ENCODE data around the gene DPCD.
A peak's percentile ranks its signal among the peaks of the same experiment; 100 is the strongest.

The DPCD gene

DNA sequence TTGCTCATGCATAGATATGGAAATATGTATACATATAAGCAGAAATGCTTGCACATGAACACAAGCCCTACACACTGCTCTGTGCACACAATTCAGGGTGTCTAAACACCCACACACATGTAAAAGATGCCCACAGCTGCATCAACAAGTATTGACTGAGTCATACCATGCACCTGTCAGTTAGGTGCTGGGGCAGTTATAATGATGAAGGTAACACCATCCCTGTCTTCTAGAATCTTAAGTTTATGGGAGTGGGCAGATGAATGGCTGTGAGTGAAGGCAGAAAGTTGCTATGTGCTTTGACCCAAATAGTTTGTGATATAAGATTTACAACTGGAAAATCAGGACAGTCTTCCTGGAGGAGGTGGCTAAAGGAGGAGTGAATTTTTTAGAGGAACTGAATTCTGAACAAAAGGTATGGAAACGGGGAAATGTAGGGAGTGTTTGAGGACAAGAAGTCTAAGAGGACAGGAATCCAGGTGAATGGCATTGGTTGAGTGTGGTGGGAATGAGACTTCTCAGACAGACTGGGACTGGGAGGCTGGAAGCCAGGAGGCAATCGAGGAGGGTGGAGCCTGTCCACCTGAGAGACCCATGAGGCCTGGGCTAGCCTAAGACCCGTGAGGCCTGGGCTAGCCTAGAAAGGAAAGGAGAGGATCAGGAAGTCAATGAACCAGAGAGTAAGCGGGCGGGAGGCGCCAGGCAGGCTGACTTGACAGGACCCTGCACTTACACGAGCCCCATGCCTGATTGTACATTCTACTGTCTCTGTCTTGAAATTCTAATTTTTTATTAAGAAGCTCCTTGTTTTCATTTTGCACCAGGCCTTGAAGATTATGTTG, 20.7 kb upstream of the DPCD start:
- DNase-seq = no peak

DNA sequence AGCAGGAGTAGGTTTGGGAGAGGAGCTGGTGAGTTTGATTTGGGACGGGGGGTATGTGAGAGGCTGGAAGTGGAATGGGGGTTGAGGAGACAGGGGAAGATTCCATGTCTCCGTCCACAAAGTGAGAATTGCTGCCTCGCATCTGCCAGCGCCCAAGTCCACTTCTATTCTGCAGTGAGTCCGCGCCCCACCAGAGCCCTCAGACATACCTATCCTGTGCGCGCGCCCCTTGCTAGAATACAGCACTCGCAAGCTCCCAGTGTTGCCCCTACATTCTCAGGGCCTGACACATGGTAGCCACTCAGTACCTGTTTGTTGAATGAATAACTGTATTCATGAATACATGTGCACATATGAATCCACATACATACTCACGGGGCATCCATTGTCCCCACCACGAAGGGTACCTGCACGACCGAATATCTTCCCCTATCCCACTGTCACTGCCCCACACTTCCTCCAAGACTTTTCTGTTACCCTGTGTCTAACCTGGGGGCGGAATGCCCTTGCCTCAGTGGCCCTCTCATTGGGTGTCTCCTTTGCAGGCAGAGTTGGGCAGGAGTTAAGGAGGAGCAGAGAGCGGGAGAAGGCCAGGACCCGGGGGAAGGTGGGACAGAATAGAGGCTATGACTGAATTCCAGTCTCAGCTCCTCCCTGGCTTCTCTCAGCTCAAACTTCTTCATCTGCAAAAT, 19.9 kb upstream of the DPCD start:
- no peak for DNase-seq

DNA sequence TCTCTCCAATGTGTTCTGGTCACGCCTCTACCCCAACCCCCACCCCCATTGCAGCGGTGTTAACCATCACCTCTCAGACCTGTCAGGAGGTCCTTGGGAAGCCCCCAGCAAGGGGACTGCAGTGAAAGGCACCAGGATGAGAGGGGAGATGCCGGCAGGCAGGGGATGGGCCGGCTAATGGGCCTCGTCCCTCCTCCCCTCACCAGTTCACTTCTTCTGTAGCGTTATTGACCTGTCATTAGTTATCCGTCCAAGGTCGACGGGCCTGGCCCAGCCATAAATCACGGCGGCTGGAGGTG, 18.8 kb upstream of the DPCD start:
- no peak for DNase-seq

DNA sequence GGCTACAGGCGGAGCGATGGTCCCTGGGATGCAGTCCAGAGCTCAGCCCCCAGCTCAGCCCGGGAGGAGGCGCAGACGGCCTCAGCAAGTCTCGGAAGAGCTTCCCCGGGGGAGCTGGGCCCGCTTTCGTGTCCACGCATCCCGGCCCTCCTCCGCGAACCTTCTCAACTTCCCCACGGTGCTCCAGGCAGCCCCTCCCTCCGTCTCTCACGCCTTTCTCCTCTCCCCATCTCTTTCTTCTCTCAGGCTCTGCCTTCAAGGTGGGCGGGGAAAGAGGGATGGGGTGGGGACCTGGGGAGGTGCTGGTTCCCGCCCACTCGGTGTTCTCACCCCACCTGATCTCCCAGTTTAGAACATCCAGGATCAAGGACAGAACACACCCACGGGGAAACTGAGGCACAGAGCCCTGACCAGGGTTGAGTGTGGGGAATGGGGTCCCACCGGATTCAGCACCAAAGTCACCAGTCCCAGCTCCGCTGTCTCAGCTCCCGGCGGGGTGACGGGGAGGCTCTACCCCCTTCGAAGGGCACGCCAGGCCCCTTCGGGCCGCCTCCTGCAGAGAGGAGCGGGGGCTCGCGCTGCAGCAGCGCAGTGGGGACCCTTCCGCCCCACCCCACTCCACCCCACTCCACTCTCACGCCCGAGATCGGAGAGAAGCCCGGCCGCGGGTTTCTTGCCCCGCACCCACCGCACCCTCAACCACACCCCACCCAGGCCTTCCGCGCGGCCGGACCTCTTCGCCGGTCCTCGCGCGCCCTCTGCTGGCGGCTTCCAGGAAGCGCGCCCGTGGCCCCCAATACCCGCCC, 18.3 kb upstream of the DPCD start:
- DNase-seq = peak in 41 of 56 donors; percentile 13 to 82 (median 50)

DNA sequence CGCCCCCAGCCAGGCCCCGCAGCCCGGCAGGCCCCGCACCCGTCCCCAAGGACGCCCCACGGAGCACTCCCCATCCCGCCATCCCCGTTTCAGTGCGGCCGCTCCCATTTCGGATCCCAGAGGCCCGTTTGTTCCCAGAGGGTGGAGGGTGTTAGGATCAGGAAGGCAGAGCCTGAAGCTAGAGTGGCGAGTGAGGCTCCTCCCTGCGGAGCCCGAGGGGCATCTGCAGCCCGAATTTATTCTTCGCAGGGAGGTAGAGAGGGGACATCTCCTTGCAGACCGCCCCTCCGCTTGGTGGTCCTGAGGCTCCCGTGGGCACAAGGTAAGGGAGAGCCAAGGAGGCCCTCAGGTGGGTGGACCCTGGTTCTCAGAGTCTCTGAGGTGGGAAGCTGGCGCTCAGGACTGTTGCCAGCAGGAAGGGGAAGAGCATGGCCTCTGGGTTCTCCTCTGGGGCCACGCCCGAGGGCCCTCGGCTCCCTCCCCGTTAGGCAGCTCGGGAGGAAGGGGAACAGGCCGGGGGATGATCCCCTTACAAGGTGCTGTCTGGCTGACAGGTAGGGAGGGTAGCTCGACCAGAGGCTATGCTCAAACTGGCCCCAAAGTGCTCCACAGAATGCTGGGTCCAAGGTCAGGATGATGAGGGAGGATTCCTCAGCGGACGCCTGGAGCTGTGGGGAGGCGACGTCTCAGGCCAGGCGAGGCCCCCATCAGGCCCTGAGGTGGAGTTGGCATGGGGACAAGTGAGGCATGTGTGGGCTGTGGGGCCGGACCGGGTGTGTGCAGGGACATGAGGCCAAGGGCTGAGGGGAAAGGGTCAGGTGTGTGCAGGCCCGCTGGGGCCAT, 17.5 kb upstream of the DPCD start:
- DNase-seq = peak in 10 of 56 donors; percentile 19 to 62 (median 43)

DNA sequence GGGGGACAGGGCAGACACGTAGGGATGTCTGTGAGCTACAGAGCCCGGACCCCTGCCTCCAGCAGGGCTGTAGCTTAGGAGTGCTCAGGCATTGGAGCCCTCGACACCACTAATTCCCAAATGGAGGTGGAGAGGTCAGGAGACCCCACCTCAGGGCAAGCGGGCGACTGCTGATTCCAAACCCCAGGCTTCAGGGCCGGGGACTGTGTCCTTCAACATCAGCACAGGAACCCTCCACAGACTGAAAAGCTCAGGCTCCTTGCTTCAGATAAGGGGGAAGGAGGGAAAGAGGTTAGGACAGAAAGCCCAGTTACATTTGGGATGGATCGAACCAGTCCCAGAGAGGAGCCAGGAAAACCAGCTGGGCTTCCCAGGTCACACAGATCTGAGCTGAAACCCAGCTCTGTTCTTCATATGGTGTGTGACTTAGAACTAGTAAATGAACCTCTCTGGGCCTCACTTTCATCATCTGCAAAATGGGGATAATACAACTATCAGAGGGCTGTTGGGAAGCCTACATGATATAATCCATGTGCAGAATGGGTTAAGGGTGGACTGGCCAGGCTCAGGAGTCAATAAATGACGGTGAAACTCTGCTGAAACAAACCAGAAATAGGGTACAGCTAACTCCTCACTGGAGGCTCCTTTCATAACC, 16.7 kb upstream of the DPCD start:
- DNase-seq = no peak

DNA sequence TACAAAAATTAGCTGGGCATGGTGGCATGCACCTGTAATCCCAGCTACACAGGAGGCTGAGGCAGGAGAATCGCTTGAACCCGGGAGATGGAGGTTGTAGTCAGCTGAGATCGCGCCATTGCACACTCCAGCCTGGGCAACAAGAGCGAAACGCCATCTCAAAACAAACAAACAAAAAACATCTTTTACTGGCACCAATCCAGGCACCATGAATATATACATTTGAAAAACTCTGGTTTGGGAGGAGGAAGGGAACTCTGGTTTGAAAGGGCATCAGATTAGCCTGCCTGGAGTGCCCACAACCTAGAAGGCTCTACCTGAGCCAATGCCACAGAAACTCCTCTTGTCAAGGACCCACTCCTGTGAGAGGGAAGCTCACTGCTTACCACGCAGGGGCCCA, 16.0 kb upstream of the DPCD start:
- DNase-seq = no peak

DNA sequence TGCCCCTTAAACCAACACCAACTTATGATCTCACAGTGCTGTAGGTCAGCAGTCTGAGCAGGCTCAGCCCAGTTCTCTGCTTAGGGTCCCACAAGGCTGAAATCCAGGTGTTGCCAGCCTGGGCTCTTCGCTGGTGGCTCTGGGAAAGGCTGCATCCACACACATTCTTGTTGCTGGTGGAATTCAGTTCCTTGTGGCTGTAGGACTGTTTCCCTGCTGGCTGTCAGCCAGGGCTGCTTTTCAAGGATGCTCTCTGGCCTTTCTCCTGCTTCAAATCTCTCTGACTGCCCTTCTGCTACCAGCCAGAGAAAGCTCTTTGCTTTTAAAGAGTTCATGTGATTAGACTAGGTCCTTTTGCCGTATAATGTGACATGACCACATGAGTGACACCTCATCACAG, 15.3 kb upstream of the DPCD start:
- DNase-seq = no peak

DNA sequence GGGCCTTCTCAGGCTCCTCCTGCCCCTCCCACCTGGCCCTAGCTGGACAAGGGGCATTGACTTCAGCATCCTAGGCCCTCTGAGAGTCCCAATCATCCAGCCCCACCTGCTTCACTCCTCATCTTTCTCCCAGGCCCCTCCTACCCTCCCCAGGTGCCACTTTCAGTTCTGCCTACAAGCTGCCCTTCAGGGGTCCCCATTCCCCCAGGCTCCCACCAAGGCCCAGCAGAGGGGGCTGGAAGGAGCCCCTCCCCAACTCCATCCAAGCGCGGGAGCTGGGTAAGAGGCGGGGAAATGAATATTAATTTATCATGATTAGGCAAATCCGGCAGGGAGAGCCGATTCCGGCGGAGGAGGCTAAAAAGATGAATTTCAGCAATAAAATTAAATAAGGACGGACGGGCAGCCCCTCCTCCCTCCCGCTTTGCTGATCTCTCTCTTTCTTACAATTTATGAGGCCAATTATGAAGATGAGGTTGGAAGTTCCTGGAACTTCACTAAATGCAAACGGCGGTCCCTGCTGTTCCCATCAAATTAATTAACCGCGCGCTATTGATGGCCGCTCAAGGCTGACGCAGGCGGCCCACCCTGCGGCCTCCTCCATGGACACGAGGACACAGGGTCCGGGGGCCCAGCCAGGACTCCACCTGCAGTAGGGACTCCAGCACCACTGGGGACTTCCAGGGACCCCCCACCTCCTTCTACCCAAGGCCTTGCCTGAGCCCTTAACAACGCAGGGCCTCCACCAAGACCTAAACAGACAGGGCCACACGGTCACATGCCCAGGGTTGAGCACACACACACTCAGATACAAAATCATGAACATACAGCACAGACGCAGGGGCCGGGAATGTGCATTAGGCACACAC, 14.0 kb upstream of the DPCD start:
- DNase-seq = no peak

DNA sequence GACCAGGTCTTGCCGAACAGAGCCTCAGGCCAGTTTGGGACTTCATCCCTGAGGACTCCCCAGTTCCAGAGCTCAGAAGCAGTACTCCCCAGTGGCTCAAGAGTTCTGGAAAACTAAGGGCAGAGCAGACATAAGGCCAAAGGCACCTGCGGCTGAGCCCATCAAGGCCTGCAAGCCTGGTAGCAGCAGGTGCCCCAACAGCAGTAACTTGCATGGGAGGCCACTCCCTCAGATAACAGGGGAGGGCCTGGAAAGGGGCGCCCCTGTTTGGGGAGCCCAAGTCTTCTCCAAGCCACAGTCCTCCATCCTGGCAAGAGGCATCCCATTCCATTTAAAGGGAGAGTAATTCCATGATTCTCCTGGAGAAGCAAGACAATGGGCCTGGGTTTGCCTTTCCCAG, 13.0 kb upstream of the DPCD start:
- DNase-seq = no peak

DNA sequence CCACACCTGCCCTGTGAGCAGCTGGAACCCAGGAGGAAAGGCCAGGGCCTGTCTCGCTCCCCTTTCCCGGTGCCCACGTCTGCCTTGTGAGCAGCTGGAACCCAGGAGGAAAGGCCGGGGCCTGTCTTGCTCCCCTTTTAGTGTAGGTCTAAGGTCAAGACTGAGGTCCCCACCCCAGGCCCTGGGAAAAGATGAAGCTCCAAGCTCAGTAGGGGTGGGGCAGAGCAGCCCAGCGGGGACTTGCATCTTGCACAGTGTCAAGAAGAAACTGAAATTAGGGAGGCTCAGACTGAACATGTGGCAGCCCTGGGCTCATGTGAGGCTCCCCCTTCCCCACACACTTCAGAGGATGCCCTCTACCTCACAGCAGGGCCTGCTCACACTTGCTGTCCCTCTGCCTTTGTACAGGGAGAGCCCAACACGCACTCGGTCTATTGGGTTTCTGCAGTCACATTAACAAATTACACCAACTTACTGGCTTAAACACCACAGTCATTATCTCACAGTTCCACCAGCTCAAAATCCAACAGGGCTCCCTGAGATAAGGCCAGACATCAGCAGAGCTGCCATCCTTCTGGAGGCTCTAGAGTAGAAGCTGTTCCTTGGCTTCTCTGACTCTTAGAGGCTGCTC, 12.4 kb upstream of the DPCD start:
- DNase-seq = no peak

DNA sequence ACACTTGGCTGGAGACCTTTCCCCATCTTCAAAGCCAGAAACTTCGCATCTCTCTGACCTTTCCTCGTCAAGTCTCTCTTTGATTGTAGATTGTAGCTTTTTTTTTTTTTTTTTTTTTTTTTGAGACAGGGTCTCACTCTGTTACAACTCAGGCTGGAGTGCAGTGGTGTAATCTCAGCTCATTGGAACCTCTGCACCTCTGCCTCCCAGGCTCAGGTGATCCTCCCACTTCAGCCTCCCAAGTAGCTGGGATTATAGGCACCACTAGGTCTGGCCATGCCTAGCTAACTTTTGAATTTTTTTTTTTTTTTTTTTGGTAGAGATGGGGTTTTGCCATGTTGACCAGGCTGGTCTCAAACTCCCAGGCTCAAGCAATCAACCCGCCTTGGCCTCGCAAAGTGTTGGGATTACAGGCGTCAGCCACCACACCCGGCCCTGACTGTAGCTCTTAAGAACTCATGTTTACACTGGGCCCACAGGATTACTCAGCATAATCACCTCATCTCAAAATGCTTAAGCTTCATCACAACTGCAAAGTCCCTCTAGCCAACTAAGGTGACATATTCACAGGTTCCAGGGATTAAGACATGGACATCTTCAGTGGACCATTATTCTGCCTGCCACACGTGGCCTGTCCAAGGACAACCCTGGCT, 11.8 kb upstream of the DPCD start:
- no peak for DNase-seq

DNA sequence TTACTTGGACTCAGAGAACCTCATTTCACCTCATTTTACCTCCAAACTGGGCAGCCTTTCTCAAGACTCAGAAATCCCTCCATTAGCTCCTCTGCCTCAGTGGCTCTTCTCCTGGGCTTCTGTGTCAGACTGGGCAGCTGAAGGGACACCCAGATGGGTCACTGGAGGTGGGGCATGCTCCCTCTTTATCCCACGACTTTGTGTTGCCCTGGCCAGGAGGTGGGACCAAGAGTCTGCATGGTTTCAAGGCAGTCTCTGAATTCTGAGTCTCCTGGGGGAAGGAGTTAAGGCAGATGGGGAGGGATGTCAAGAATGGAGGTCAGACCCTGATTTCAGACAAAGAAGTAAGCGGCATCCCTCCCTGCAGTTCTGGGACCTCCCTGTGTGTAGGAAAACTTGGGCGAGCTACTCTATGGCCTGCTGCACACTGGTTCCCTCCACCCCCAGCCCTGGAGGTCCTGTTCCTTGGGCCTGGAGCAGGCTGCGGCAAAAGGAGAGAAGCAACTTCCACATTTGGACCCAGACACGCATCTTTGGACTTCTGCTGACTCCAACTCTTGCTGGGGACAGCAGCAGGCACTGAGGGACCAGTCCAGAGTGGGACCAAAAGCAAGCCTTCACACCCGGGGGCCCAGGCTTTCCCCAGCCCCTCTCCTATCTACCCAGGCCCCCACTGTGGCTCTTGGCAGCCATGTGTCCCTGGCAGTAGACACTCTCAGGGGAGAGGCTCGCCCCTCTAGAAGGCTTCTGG, 10.8 kb upstream of the DPCD start:
- DNase-seq = no peak

DNA sequence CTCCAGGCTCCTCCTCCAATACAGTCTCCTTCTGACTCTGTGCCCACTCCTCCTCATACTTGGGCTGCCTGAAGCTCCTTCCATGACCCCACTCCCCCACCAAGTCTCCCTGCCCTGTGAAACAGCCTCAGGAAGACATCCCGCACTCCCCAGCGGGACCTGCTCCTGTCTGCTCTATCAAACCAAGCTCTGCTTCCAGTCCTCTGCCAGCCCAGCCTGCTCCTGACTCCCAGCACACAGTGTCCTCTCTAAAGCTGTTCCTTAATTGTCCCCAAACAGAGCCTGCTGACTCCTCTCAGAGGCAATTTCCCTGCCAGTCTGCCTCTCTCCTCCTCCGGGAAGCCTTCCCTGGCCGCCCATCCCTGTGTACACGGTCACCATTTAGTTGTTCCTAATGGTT, 9.9 kb upstream of the DPCD start:
- DNase-seq = no peak

DNA sequence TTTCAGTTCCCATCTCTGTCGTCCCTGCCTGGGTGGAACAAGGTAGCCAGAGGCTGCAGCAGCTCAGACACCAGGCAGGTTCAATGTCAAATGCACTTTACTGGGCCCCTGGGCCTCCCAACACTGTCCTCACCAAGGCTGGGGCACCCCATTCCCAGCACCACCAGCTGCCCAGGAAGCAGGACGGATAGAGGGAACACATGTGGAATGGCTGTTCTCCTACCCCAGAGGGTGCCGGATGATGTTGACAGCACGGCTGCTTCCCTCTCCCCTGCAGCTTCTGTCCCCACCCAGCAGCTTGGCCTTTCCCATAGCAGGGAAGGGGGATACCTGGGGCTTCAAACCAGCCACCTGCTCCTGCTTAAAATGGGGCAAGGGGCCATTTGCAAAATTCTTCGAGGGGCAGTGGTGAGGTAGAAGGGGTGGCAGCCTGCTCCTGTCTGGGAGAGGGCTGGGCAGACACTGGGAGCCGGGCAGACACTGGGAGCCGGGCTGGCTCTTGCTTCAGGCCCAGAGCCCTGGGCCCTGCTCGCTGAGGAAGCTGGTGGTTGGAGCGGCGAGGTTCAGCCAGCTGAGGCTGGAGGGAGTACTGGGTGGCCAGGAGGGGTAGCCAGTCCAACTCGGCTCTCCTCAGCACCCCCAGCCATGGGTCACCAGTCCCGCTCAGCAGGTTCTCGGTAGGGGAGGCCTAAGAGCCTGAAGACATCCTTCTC, 9.2 kb upstream of the DPCD start:
- no peak for DNase-seq

DNA sequence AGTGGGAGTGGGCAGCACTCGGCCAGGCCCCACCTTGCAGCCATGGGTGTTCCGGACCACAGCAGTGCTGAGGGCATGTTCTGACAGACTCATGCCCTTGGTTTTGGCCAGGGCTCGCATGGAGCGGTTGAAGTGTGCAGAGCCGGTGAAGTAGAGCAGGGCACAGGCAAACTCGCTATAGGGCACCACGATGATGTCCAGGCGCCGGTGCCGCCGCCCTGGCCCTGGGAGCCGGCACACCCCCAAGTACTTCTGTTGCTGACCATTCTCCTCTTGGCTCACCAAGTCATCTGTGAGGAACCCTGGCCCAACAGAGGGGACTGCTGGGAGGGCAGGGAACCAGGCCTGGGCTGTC, 8.6 kb upstream of the DPCD start:
- DNase-seq = no peak
